ENCODE results near the gene NDUFAF5. TPM values are rescaled to one million over a fixed set of nuclear protein-coding genes. Genes with fewer than 3 reads are reported as not detected.
"Not testable (repeated sequence)": the region's sequence is repeated elsewhere in the genome, so short reads cannot be mapped to it uniquely, and the experiment has no call there.

The NDUFAF5 gene
- polyA plus RNA-seq, 3 donors from 2014 or later: 5.8 to 14.8 (median 7.7) TPM

DNA sequence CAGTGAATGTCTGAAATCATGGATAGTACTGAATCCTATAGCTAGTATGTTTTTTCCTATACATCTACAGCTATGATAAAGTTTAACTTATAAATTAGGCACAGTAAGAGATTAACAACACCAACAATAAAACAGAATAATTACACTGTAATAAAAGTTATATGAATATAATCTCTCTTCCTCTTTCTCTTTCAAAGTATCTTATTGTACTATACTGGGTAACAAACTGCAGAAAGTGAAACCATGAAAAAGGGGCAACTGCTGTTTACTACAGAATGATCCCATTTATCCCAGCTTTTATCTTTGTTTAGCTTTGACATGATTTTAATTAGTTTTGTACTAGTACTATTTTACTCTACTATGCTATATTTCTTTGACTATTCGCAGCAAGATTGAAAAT is 25.9 kb upstream of the NDUFAF5 start:
- H3K9me3 Mint-ChIP-seq: no peaks in the 10 kb centered on the region
- H3K4me3 Mint-ChIP-seq: no peak overlapping the region
- DNase-seq: no peak
- H3K36me3 Mint-ChIP-seq: peaks cover 13 to 24% (median 20%) of the 10 kb centered on the region in 3 donors
- H3K27me3 Mint-ChIP-seq (ENCODE audit: low read depth in 3 of 3): no peaks in the 10 kb centered on the region
- no peaks in the 10 kb centered on the region for H3K4me1 Mint-ChIP-seq
- H3K27ac Mint-ChIP-seq: no peak overlapping the region

DNA sequence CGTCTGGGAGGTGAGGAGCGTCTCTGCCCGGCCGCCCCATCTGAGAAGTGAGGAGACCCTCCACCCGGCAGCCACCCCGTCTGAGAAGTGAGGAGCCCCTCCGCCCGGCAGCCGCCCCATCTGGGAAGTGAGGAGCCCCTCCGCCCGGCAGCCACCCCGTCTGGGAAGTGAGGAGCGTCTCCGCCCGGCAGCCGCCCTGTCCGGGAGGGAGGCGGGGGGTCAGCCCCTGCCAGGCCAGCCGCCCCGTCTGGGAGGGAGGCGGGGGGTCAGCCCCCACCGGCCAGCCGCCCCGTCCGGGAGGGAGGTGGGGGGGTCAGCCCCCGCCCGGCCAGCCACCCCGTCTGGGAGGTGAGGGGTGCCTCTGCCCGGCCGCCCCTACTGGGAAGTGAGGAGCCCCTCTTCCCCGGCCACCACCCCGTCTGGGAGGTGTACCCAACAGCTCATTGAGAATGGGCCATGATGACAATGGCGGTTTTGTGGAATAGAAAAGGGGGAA is 24.3 kb upstream of the NDUFAF5 start:
- not testable (repeated sequence) for H3K27ac Mint-ChIP-seq; DNase-seq; H3K27me3 Mint-ChIP-seq (ENCODE audit: low read depth in 3 of 3); H3K4me1 Mint-ChIP-seq; H3K4me3 Mint-ChIP-seq; H3K9me3 Mint-ChIP-seq
- peaks cover 25 to 37% (median 33%) of the 10 kb centered on the region in 3 donors for H3K36me3 Mint-ChIP-seq

DNA sequence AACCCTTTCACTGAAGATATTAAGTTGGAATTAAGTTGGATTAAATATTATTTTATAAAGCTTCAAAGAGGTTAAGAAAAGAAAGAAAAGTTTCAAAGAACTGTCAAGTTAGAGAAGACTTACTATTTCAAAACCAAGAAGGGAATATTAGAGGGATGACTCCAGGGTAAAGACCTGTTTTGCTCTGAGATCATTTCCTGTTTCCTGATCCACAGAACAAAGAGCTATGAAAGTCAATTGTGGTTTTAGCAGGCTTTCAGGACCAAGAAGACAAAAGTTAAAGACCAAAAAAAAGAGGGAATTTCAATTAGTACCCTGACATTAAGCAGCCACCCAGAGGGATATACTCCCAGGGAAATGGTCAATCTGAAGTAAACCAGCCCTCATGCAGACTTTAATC is 19.5 kb upstream of the NDUFAF5 start:
- no peak overlapping the region for H3K4me3 Mint-ChIP-seq
- H3K36me3 Mint-ChIP-seq: peaks cover 39 to 51% (median 40%) of the 10 kb centered on the region in 3 donors
- no peaks in the 10 kb centered on the region for H3K4me1 Mint-ChIP-seq
- no peaks in the 10 kb centered on the region for H3K27me3 Mint-ChIP-seq (ENCODE audit: low read depth in 3 of 3)
- no peak overlapping the region for H3K27ac Mint-ChIP-seq
- H3K9me3 Mint-ChIP-seq: peaks cover 0 to 7% (median 0%) of the 10 kb centered on the region in 6 donors
- no peak for DNase-seq

DNA sequence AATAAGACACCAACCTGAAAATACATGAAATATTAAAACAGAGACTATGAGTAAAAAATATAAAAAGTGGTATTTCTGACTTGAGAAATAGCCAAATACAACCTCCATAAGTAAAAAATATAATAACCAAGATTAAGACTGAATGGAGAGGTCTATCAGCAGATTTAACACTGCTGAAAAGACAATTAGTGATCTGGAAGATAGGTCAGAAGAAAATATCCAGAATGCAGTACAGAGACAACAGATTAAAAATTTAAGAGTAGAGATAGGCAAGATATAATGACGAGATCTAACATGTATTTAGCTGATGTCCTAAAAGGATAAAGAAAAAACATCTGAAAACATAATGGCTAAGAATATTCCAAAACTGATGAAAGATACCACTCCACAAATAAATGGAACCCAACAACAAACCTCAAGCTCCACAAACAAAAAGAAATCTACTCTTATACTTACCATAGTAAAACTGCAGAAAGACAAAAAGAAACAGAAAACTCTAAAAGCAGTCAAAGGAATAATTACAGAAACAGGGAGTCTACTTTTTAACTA is 18.9 kb upstream of the NDUFAF5 start:
- Mint-ChIP-seq H3K36me3 (peaks cover 40 to 53% (median 43%) of the 10 kb centered on the region in 3 donors), H3K4me1 (no peaks in the 10 kb centered on the region), H3K9me3 (peaks cover 0 to 7% (median 0%) of the 10 kb centered on the region in 6 donors), H3K4me3 (no peak overlapping the region), H3K27me3 (ENCODE audit: low read depth in 3 of 3) (no peaks in the 10 kb centered on the region), H3K27ac (peak overlapping the region in 1 of 6 donors; percentile 1)
- no peak for DNase-seq

DNA sequence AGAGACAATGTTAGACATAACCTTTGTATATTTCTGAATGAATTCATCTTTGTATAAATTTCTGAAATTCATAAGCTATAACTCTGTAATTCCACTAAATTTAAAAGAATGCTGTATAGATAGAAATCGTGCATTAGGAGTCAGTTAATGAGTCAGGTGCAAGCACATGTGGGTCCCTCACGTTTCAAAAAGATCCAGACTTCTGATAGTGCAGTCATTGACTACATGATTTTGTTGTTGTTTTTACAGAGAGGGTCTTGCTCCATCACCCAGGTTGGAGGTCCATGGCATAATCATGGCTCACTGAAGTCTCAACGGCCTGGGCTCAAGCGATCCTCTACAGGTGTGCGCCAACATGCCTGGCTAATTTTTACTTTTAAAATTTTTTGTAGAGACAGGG is 14.7 kb upstream of the NDUFAF5 start:
- no peaks in the 10 kb centered on the region for H3K4me1 Mint-ChIP-seq
- peaks cover 0 to 7% (median 0%) of the 10 kb centered on the region in 6 donors for H3K9me3 Mint-ChIP-seq
- H3K4me3 Mint-ChIP-seq: no peak overlapping the region
- H3K27me3 Mint-ChIP-seq (ENCODE audit: low read depth in 3 of 3): no peaks in the 10 kb centered on the region
- peaks cover 42 to 60% (median 48%) of the 10 kb centered on the region in 3 donors for H3K36me3 Mint-ChIP-seq
- no peak for DNase-seq
- no peak overlapping the region for H3K27ac Mint-ChIP-seq

DNA sequence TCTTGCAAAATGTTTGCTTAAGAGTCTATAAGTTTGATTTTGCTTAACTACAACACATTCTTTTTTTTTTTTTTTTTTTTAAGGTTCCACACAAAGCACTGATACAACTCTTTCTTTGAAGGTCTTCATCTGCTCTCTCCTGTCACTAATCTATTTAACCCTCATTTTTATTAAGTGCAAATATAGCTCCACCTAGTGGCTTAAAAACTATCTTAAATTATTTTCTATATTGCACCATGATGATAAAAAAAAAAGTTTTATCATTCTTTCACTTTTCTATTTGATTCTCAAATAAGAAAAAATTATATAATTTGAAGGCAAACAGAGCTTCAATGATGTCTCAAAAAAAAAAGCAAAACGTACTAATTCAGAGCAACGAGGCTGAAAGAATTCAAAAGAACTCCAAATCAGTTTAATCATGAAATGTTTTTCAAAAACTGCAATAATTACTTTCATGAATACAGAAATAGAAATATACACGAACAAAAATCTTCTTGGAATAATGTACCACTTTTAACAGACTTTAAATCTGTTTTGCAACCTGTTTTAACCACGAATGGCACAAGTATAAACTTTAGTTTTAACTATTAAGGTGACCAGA is 12.9 kb upstream of the NDUFAF5 start:
- Mint-ChIP-seq H3K27ac (no peak overlapping the region), H3K36me3 (peaks cover 32 to 53% (median 36%) of the 10 kb centered on the region in 3 donors), H3K4me3 (no peak overlapping the region), H3K27me3 (ENCODE audit: low read depth in 3 of 3) (no peaks in the 10 kb centered on the region), H3K4me1 (peaks cover 2 to 6% of the 10 kb centered on the region in 2 donors), H3K9me3 (no peaks in the 10 kb centered on the region)
- peak in 1 of 3 donors; percentile 10 for DNase-seq

DNA sequence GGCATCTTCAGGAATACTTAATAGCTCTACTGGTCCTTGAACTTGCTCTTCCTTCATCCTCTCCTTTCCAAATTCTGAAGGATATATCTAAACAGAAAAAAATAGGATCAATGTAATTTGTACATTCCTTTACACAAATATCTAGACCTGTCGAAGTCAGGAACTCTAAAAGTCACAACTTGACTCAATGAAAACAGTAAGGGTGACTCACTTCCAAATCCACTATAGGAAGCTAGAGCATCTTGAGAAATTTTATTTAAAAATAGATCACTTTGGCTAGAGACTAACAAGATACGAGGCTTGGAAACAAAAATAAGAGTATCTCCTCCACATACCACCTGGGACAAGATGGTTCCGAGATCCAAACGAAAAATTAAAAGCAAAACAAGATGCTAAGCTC is 12.3 kb upstream of the NDUFAF5 start:
- H3K27me3 Mint-ChIP-seq (ENCODE audit: low read depth in 3 of 3): no peaks in the 10 kb centered on the region
- peaks cover 29 to 51% (median 33%) of the 10 kb centered on the region in 3 donors for H3K36me3 Mint-ChIP-seq
- DNase-seq: no peak
- no peaks in the 10 kb centered on the region for H3K9me3 Mint-ChIP-seq
- no peak overlapping the region for H3K4me3 Mint-ChIP-seq
- peak overlapping the region in 1 of 6 donors; percentile 37 for H3K27ac Mint-ChIP-seq
- peaks cover 3 to 7% of the 10 kb centered on the region in 2 donors for H3K4me1 Mint-ChIP-seq

DNA sequence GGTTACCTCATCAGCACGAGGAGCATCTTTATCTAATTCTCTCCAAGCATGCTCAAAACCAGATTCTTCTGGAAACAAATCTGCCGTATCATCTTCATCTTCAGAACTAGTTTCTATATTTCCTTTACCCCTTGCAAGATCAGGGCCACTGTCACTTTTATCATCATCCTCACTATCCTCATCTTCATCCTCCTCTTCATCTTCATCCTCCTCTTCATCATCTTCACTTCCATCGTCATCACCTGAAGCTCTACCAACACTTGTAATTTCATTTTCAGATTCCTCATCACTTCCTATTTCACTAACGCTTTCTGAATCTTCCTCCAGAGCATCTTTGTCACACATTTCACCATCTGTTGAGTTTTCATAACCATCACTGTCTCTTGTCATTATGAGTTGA is 9.0 kb upstream of the NDUFAF5 start:
- DNase-seq: no peak
- no peaks in the 10 kb centered on the region for H3K9me3 Mint-ChIP-seq
- H3K27ac Mint-ChIP-seq: no peak overlapping the region
- H3K4me1 Mint-ChIP-seq: peaks cover 5 to 12% of the 10 kb centered on the region in 2 donors
- no peaks in the 10 kb centered on the region for H3K27me3 Mint-ChIP-seq (ENCODE audit: low read depth in 3 of 3)
- no peak overlapping the region for H3K4me3 Mint-ChIP-seq
- peaks cover 26 to 47% (median 30%) of the 10 kb centered on the region in 3 donors for H3K36me3 Mint-ChIP-seq

DNA sequence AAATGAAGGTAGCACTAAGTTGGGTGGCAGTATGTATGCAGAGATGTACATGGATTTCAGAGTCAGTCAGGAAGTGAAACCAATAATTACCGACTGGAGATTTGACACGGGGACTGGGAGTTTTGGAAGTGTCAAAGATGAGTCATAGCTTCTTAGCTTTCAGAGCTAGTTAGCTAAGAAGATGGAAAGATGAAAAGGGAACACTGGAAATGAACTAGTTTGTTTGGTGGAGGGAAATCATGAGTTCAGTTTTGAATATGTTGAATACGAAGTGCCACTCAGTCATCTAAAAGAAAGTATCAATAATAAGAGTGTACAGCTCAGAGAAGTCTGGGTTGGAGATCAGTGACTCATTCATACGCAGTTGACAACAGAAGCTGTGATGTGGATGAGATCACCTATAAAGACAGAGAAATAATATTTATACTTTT is 7.6 kb upstream of the NDUFAF5 start:
- Mint-ChIP-seq H3K4me3 (no peak overlapping the region), H3K4me1 (peaks cover 5 to 16% of the 10 kb centered on the region in 2 donors), H3K27ac (peak overlapping the region in 2 of 6 donors; percentile 15 to 54), H3K36me3 (peaks cover 24 to 41% (median 29%) of the 10 kb centered on the region in 3 donors), H3K27me3 (ENCODE audit: low read depth in 3 of 3) (no peaks in the 10 kb centered on the region), H3K9me3 (no peaks in the 10 kb centered on the region)
- DNase-seq: no peak

DNA sequence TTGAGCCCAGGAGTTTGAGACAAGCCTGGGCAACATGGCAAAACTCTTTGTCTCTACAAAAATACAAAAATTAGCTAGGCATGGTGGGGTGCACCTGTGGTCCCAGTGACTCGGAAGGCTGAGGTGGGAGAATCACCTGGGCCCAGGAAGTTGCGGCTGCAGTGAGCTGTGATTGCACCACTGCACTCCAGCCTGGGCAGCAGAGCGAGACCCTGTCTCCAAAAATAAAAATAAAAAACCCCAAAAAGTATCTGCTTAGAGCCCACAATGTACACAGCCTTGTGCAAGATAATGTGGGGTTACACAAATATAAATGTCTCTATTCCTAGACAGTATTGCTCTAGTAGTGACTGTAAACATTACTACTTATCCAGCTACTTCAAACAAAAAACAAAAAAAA is 6.0 kb upstream of the NDUFAF5 start:
- no peak for DNase-seq
- Mint-ChIP-seq H3K27me3 (ENCODE audit: low read depth in 3 of 3) (peaks cover 0 to 1% (median 0%) of the 10 kb centered on the region in 3 donors), H3K9me3 (no peaks in the 10 kb centered on the region), H3K4me3 (no peak overlapping the region), H3K27ac (no peak overlapping the region), H3K4me1 (peaks cover 5 to 32% of the 10 kb centered on the region in 2 donors), H3K36me3 (peaks cover 24 to 40% (median 36%) of the 10 kb centered on the region in 3 donors)

DNA sequence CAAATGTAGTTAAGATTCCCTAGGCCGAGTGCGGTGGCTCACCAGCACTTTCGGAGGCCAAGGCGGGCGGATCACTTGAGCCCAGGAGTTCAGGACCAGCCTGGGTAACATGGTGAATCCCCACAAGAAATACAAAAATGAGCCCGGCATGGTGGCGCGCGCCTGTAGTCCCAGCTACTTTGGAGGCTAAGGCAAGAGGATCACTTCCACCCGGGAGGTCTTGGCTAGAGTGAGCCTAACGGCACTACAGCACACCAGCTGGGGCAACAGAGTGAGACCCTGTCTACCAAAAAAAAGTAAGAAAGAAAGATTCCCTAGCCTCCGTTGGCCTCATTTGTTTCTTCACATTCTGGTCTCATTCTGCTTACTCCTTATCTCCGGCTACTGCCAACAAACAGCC is 1.3 kb upstream of the NDUFAF5 start:
- DNase-seq: no peak
- H3K27ac Mint-ChIP-seq: peak overlapping the region in 1 of 6 donors; percentile 90
- peaks cover 17 to 24% (median 17%) of the 10 kb centered on the region in 3 donors for H3K36me3 Mint-ChIP-seq
- H3K9me3 Mint-ChIP-seq: no peaks in the 10 kb centered on the region
- H3K27me3 Mint-ChIP-seq (ENCODE audit: low read depth in 3 of 3): peaks cover 7 to 12% (median 12%) of the 10 kb centered on the region in 3 donors
- H3K4me1 Mint-ChIP-seq: peaks cover 37 to 66% of the 10 kb centered on the region in 2 donors
- peak overlapping the region; percentile 3 to 100 (median 95) for H3K4me3 Mint-ChIP-seq

DNA sequence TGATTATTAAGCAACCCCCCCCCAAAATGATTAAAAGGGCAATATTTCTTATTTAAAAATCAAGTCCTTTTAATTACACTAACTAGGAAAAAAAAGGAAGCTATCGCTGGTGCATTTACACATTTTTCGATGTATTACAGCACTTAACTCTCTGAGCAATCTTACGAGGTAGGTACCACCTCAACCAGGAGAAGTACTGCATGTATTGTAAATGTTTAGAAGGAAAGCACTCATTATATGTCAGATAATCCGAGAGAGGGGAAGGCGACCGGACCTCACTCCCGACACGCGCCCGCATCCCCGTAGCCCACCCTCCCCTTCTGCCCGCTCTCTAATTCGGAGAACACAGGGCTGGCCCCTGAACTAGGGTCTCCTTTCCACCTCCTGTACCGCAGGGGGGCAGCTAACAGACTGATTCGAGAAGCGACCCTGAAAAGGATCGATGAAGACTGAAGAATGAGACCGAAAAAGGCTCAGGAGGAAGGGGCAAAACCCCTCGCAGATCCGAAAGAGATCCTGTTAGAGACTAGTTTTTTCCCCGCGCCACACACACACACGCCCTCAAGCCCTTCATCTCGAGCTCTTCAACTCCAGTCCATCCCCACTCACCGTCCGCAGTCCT is 446 bp upstream of the NDUFAF5 start:
- Mint-ChIP-seq H3K4me3 (peak overlapping the region; percentile 95 to 100 (median 98)), H3K9me3 (no peaks in the 10 kb centered on the region), H3K27me3 (ENCODE audit: low read depth in 3 of 3) (peaks cover 7 to 12% (median 12%) of the 10 kb centered on the region in 3 donors), H3K27ac (peak overlapping the region; percentile 90 to 100 (median 96)), H3K36me3 (peaks cover 17 to 24% (median 17%) of the 10 kb centered on the region in 3 donors), H3K4me1 (peaks cover 37 to 66% of the 10 kb centered on the region in 2 donors)
- no peak for DNase-seq

DNA sequence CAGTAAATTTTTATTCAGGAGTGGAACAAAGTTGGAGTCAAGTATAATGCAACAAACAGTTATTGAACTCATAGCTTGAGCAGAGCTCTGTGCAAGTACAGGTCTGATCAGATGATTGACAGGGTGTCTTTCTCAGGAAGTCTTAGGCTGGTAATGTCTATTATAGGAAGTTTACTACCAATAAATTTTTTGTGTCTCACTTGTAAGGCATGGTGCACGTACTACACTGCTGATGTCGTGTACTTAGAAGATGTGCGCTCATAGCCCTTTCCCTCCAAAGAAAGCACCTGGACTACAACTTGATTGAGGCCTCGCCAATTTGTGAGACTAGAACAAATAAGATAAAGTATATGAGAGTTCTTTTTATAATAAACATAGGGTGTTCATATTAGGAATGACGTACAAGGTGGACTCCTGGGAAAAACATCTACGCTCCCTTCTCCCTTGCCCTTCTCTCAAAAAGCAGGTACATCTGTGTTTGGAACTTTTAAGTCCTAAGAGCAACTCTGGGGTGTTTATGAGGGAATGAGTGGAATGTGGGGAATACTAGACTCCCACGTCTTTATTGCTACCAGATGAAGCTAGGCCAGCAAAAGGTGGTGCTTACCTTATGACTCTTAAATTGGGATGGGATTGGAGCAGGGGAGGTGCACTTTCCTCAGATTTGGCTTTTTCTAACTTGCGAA is 1.5 kb downstream of the NDUFAF5 start:
- Mint-ChIP-seq H3K27ac (peak overlapping the region; percentile 81 to 97 (median 92)), H3K4me1 (peaks cover 35 to 68% of the 10 kb centered on the region in 2 donors), H3K4me3 (peak overlapping the region; percentile 95 to 100 (median 98)), H3K27me3 (ENCODE audit: low read depth in 3 of 3) (peaks cover 7 to 12% (median 12%) of the 10 kb centered on the region in 3 donors), H3K9me3 (no peaks in the 10 kb centered on the region), H3K36me3 (peaks cover 21 to 27% (median 26%) of the 10 kb centered on the region in 3 donors)
- no peak for DNase-seq
